AG04449 (cell line): ENCODE measurements around the gene ZNF831.

Experiments used
- CTCF ChIA-PET: fragments of 350-600 bp; formaldehyde crosslinking; extraction: SDS; loops from one replicate; lab custom pipeline; 2021; ENCODE audit warnings: antibody characterized with exemption; lab: Yijun Ruan, JAX
- POLR2A ChIA-PET: fragments of 400-600, 350-600 bp; formaldehyde crosslinking; extraction: SDS; loops from one replicate; lab custom pipeline; 2020; ENCODE audit warnings: antibody characterized with exemption, inconsistent platforms; lab: Yijun Ruan, JAX
- DNase-seq: peaks from one replicate; pipeline ENCODE4 v3.0.0-alpha.2; 2010; ENCODE audit warnings: low read depth, low spot score
- H3K4me3 ChIP-seq: 2 replicates; pipeline ENCODE4 v1.5.1; 2011; ENCODE audit warnings: low read depth, mild to moderate bottlenecking, control low read depth, low read length
- TF ChIP-seq, protein P1 (sequence below): IDR thresholded peaks from one replicate; pipeline ENCODE4 v1.5.1; 2011; ENCODE audit warnings: mild to moderate bottlenecking, moderate library complexity, low read length, control low read depth, inconsistent platforms; ENCODE audit not compliant: insufficient read depth; ENCODE audit errors: missing control alignments

ZNF831 gene

DNA sequence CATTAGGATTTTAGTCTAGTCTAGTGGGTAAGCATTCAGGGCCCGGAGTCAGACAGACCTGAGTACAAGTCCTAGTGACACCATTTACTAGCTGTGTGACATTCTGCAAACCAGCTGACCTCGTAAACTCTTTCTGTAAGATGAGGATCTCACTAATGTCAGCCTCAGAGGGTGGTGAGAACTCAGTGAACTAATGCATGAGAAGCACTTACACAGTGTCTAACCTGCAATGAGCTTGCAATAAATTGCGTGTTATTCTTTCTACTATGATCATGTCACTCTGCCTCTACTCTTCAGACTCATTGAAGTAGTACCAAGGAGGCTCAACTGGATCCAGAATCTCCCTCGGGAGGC, 41.1 kb upstream of the ZNF831 start:
- TF ChIP-seq, protein P1, sequence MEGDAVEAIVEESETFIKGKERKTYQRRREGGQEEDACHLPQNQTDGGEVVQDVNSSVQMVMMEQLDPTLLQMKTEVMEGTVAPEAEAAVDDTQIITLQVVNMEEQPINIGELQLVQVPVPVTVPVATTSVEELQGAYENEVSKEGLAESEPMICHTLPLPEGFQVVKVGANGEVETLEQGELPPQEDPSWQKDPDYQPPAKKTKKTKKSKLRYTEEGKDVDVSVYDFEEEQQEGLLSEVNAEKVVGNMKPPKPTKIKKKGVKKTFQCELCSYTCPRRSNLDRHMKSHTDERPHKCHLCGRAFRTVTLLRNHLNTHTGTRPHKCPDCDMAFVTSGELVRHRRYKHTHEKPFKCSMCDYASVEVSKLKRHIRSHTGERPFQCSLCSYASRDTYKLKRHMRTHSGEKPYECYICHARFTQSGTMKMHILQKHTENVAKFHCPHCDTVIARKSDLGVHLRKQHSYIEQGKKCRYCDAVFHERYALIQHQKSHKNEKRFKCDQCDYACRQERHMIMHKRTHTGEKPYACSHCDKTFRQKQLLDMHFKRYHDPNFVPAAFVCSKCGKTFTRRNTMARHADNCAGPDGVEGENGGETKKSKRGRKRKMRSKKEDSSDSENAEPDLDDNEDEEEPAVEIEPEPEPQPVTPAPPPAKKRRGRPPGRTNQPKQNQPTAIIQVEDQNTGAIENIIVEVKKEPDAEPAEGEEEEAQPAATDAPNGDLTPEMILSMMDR, result no peak
- no peak overlapping the region for H3K4me3 ChIP-seq
- ChIA-PET POLR2A (no interaction called here), CTCF (interaction anchor here (1.1 to 1.3 kb wide), 2 partner anchors 333 to 393 kb away, joined by 3 read pairs; no protein-coding TSS in a partner anchor)
- no peak for DNase-seq

DNA sequence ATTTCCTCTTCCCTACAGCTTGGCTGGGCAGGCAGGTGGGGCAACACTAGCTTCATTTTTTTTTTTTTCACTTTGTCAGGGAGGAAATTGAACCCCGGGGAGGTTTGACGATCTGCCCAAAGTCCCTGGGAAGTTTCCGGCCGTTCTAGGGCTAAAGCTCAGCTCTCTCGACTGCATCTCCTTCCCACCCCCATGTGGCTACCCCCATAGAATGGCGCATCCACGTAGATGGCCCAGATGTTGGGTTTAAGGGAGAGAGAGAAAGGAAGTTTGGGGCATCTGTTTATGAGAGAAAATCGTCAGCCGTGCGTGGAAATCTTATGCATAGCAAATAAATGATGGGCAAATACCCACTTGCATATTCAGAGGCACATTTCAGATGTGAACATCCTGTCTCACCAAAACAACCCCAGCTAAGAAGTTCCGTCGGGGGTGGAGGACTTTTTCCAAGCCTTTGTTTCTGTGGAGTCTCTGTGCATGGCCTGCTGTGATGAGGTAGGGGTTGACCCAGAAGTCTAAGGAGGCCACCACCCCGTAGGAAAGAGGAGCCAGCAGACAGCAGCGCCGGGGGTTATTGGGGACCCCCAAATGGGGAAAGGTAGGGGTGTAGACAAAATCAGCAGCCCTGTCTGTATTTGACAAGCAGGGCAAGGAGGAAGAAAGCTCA, 40.5 kb upstream of the ZNF831 start:
- POLR2A ChIA-PET, result no interaction called here
- DNase-seq, result no peak

DNA sequence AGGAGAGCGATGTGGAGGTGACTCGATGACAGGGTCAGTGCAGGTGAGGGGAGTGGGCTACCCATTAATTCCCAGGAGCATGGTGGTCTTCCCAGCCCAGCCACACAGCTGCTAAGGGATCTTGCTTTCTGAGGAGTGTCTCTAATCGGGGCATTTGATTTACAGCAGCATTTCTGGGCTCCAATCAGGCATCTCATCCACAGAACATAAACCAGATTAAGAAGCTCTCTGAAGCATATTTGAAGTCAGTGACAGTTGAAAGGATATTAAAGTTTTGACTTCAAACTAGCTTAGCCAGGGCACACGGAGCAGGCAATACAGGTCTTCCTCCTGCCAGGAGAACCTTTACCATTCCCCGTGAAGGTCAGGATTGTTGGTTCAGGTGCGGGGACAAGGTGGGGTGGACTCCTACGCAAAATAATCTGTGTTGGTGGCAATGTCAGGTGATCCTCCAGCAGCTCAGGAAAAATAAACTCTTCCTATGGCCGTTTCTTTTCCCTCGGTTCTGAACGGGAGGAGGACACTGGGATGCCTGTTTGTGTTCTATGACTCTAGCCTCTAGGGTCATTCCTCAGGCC, 39.9 kb upstream of the ZNF831 start:
- TF ChIP-seq, protein P1, result no peak
- ChIA-PET CTCF (no interaction called here), POLR2A (no interaction called here)
- no peak for DNase-seq
- H3K4me3 ChIP-seq, result no peak overlapping the region

More for the DNA sequence above, 40.5 kb upstream of the ZNF831 start:
- no peak overlapping the region for H3K4me3 ChIP-seq
- CTCF ChIA-PET, result interaction anchor here (1.1 kb wide), 1 partner anchor 393 kb away, joined by 3 read pairs; no protein-coding TSS in a partner anchor
- TF ChIP-seq, protein P1, result no peak

GRCh38 chr20:59124296-59125029, 39.2 kb upstream of the ZNF831 start:
- H3K4me3 ChIP-seq, result no peak overlapping the region
- TF ChIP-seq, protein P1, result no peak
- DNase-seq, result no peak
- POLR2A ChIA-PET, result no interaction called here
- CTCF ChIA-PET, result no interaction called here

- H3K4me3 ChIP-seq, result no peak overlapping the region
- TF ChIP-seq, protein P1, result no peak
- DNase-seq, result no peak
- ChIA-PET POLR2A (no interaction called here), CTCF (no interaction called here)
These were observed 38.3 kb upstream of the ZNF831 start for GRCh38 chr20:59125332-59125731.

DNA sequence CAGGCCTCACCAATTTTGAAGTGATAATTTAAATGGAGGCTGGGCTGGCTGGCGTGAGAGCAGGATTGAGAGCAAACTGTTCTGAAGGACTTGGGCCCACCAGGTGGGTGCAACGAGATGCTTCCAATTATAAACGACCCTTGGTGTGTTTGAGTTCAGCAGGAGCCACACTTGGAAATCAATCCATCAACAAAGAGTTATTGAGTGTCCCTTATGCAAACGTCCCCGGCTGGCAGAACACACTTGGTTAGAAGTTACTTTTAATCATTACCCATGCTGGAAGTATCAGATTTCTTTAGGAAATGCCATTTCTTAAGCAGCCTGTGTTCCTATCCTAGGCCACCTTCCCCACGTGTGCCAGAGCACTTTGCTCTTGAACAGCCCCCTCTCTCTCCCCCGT, 37.8 kb upstream of the ZNF831 start:
- POLR2A ChIA-PET, result no interaction called here
- CTCF ChIA-PET, result no interaction called here
- TF ChIP-seq, protein P1, result no peak
- no peak overlapping the region for H3K4me3 ChIP-seq
- no peak for DNase-seq
